ENCODE results near the gene PODXL.
"Not testable (repeated sequence)": the region's sequence is repeated elsewhere in the genome, so short reads cannot be mapped to it uniquely, and the experiment has no call there.

PODXL gene

GRCh38 chr7:131507592-131508331, 48.7 kb downstream of the PODXL start:
- DNase-seq, result peak; percentile 68 to 73

- no peak for DNase-seq
Measured at GRCh38 chr7:131506597-131506996, 49.8 kb downstream of the PODXL start.

GRCh38 chr7:131505636-131506557, 50.5 kb downstream of the PODXL start:
- no peak for DNase-seq

- DNase-seq, result not testable (repeated sequence)
Measured at GRCh38 chr7:131505037-131505620, 51.3 kb downstream of the PODXL start.

GRCh38 chr7:131504157-131504899, 52.1 kb downstream of the PODXL start:
- no peak for DNase-seq

GRCh38 chr7:131503639-131504038, 52.8 kb downstream of the PODXL start:
- no peak for DNase-seq

- DNase-seq, result no peak
Measured at GRCh38 chr7:131502810-131503508, 53.5 kb downstream of the PODXL start.

GRCh38 chr7:131501930-131502685, 54.3 kb downstream of the PODXL start:
- DNase-seq, result no peak

GRCh38 chr7:131501422-131501821, 55.0 kb downstream of the PODXL start:
- DNase-seq, result peak; percentile 18 to 49

- DNase-seq, result no peak
Measured at GRCh38 chr7:131500357-131500756, 56.1 kb downstream of the PODXL start.

GRCh38 chr7:131499801-131500200, 56.6 kb downstream of the PODXL start:
- DNase-seq, result no peak

- no peak for DNase-seq
Measured at GRCh38 chr7:131498237-131498885, 58.1 kb downstream of the PODXL start.

GRCh38 chr7:131497454-131497853, 59.0 kb downstream of the PODXL start:
- DNase-seq, result no peak

- no peak for DNase-seq
Measured at GRCh38 chr7:131495669-131496498, 60.5 kb downstream of the PODXL start.

- no peak for DNase-seq
Measured at GRCh38 chr7:131494182-131494581, 62.2 kb downstream of the PODXL start.

- no peak for DNase-seq
Measured at GRCh38 chr7:131493581-131493980, 62.8 kb downstream of the PODXL start.

- DNase-seq, result no peak
Measured at GRCh38 chr7:131493081-131493480, 63.3 kb downstream of the PODXL start.

- DNase-seq, result no peak
Measured at GRCh38 chr7:131489881-131490280, 66.5 kb downstream of the PODXL start.

GRCh38 chr7:131489196-131489595, 67.2 kb downstream of the PODXL start:
- no peak for DNase-seq

GRCh38 chr7:131488361-131488760, 68.1 kb downstream of the PODXL start:
- no peak for DNase-seq
